Right lobe of liver (tissue), 6 donors: ENCODE data around the gene HPS4. TPM values are rescaled to one million over a fixed set of nuclear protein-coding genes. Genes with fewer than 3 reads are reported as not detected.
A peak's percentile ranks its signal among the peaks of the same experiment; 100 is the strongest.

Source experiments
- ATAC-seq, 4 donors: fragments of 200-7000 bp; cut with Tn5 transposase; one replicate each; pipeline ENCODE4 v1.9.1; 2020; ENCODE audit warnings: mild to moderate bottlenecking in 4 of 4, moderate library complexity in 4 of 4
- DNase-seq, 3 donors: peaks; one replicate each; pipeline ENCODE4 v3.0.0-alpha.2; 2020
- H3K27ac ChIP-seq, 3 donors: fragments of 200-600 bp; one replicate each; pipeline ENCODE4 v1.8.0; 2022
- H3K27me3 ChIP-seq, 2 donors: fragments of 200-600 bp; one replicate each; pipeline ENCODE4 v1.8.0; 2022
- H3K36me3 ChIP-seq, 4 donors: fragments of 200-600 bp; sonication (generic) in 1 of 4; one replicate each; pipeline versions ENCODE4 v1.5.1 to v1.8.0; 2017 to 2022; ENCODE audit warnings: control low read depth in 1 of 4
- H3K4me1 ChIP-seq, 4 donors: fragments of 200-600 bp; sonication (generic) in 1 of 4; one replicate each; pipeline versions ENCODE4 v1.5.1 to v1.8.0; 2017 to 2022; ENCODE audit warnings: control low read depth in 1 of 4
- H3K4me3 ChIP-seq, 3 donors: fragments of 200-600 bp; one replicate each; pipeline ENCODE4 v1.8.0; 2022
- H3K9me3 ChIP-seq, 4 donors: fragments of 200-600 bp; sonication (generic) in 1 of 4; one replicate each; pipeline versions ENCODE4 v1.5.1 to v1.8.0; 2017 to 2022; ENCODE audit warnings: control low read depth in 1 of 4
- POLR2A ChIP-seq: fragments of 450-650 bp; IDR thresholded peaks from one replicate; pipeline ENCODE4 v1.6.1; 2017; ENCODE audit warnings: antibody characterized with exemption, mild to moderate bottlenecking
- WGBS: methylation state at CpG from one replicate; pipeline ENCODE4 v1.1.6; 2018; ENCODE audit warnings: low coverage, low lambda C conversion rate; ENCODE audit not compliant: insufficient coverage; ENCODE audit errors: missing lambda C conversion rate; 5-methylcytosine and 5-hydroxymethylcytosine counted together
- intact Hi-C, 2 donors: fragments of 100-400 bp; cut with DNase I; formaldehyde crosslinking; loops; one replicate each; pipeline versions ENCODE4 v1.11.2 to v1.14.1; 2022
- total RNA-seq, 6 experiments: library from RNA; depleted of rRNA in 2 of 6; stranded (reverse); fragments of >200 nt in 2 of 6; fragmentation: NEBNext Ultra II Directional in 3 of 6; extraction: Animal tissue kit (Norgen Biotek cat#: 25700) in 3 of 6; gene quantifications; one replicate each; pipeline versions ENCODE4 v1.1.0 to v1.2.4, GENCODE V29; 2016 to 2023
- TF ChIP-seq, protein P1 (sequence below), 4 donors: fragments of 200-600 bp in 3 of 4; fragments of 450-650 bp in 1 of 4; IDR thresholded peaks; one replicate each; pipeline versions ENCODE4 v1.5.1 to v1.8.0; 2016 to 2022; ENCODE audit warnings: antibody characterized with exemption in 4 of 4, mild to moderate bottlenecking in 2 of 4
- donor health status: DM: no; HTN: yes; CAD: no.
- donor health status: DM: no; HTN: no; CAD: no.
- donor health status: DM: no; HTN: no; CAD: no.
- donor health status: DM: no; HTN: yes; CAD: no.
- donor health status: DM: no; HTN: yes; CAD: no.

Gene HPS4
- total RNA-seq, 6 experiments from 2014 or later: 10.7 to 13.8 (median 12.6) TPM

DNA sequence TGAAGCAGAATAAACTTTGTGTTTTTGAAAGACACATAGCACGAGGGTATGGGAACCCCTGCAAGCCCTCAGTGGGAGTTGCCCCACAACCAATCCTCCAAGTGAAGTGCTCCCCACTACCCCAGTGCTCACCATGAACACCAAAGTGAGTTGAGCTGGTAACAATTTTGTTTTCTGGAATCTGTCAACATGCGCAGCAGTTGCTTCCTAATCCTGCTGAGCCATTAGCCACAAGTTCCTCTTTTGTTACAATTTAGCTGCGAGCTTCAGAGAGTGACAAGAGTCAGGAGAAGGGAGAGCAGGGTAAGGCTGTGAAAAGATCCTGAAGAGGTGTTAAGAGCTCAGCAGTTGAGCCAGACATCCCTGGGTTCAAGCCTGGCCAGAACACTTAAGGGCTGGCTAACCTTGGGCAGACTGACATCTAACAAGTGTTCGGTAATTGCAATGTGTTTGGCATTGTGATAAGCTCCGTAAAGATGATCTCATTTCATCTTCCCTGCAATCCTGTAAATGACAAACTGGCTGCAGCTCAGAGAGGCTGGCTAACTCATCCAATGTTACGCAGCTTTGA is 78.6 kb downstream of the HPS4 start:
- DNase-seq (no peak), ATAC-seq (peak in 2 of 4 donors; percentile 22 to 30)
- Histone ChIP-seq H3K27me3 (no peaks in the 10 kb centered on the region), H3K9me3 (no peaks in the 10 kb centered on the region), H3K4me1 (no peaks in the 10 kb centered on the region), H3K27ac (no peak overlapping the region), H3K4me3 (no peak overlapping the region), H3K36me3 (no peaks in the 10 kb centered on the region)
- WGBS: 9% methylated on average over 5 of the region's 6 CpGs
- intact Hi-C loops: no loop called here
- TF ChIP-seq, protein P1, sequence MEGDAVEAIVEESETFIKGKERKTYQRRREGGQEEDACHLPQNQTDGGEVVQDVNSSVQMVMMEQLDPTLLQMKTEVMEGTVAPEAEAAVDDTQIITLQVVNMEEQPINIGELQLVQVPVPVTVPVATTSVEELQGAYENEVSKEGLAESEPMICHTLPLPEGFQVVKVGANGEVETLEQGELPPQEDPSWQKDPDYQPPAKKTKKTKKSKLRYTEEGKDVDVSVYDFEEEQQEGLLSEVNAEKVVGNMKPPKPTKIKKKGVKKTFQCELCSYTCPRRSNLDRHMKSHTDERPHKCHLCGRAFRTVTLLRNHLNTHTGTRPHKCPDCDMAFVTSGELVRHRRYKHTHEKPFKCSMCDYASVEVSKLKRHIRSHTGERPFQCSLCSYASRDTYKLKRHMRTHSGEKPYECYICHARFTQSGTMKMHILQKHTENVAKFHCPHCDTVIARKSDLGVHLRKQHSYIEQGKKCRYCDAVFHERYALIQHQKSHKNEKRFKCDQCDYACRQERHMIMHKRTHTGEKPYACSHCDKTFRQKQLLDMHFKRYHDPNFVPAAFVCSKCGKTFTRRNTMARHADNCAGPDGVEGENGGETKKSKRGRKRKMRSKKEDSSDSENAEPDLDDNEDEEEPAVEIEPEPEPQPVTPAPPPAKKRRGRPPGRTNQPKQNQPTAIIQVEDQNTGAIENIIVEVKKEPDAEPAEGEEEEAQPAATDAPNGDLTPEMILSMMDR (IDR thresholded peaks at IDR 0.05): no peak
- TF ChIP-seq POLR2A: no peak

- Histone ChIP-seq H3K27me3 (no peaks in the 10 kb centered on the region), H3K9me3 (no peaks in the 10 kb centered on the region), H3K4me1 (no peaks in the 10 kb centered on the region), H3K36me3 (no peaks in the 10 kb centered on the region), H3K4me3 (no peak overlapping the region), H3K27ac (no peak overlapping the region)
- no peak for TF ChIP-seq POLR2A
- TF ChIP-seq, protein P1 (IDR thresholded peaks at IDR 0.05): no peak
- ATAC-seq (no peak), DNase-seq (no peak)
- WGBS: 94% methylated on average over 3 of the region's 5 CpGs
- intact Hi-C loops: no loop called here
Measured at GRCh38 chr22:26401726-26402125, 81.9 kb downstream of the HPS4 start.

Other genes starting within 250 kb of the HPS4 start
- under 1 TPM in 3 of 6 experiments, not detected in 3; 0.07 to 0.38 (median 0.12) TPM for gene ASPHD2, start 54.5 kb downstream of the HPS4 start, total RNA-seq
- gene SRRD, start 94 bp upstream of the HPS4 start, total RNA-seq: 10 to 100 TPM; 11.4 to 15.2 (median 11.8) TPM
- gene TFIP11, start 28.7 kb upstream of the HPS4 start, total RNA-seq: 10 to 100 TPM; 17.0 to 24.1 (median 21.6) TPM
- 100 to 1,000 TPM in 2 of 6 experiments, 10 to 100 TPM in 4; 53.2 to 117 (median 66.9) TPM for gene TPST2, start 106.3 kb upstream of the HPS4 start, total RNA-seq
- gene CRYBB1, start 134.2 kb upstream of the HPS4 start, total RNA-seq: under 1 TPM in 2 of 6 experiments, not detected in 4; 0.53 to 0.59 TPM
- gene CRYBA4, start 138.2 kb upstream of the HPS4 start, total RNA-seq: not detected
- 1 to 10 TPM in 1 of 6 experiments, under 1 TPM in 5; 0.19 to 3.2 (median 0.47) TPM for gene MIAT, start 173.8 kb upstream of the HPS4 start, total RNA-seq